ENCODE data around the gene HLA-DOB.

DNA sequence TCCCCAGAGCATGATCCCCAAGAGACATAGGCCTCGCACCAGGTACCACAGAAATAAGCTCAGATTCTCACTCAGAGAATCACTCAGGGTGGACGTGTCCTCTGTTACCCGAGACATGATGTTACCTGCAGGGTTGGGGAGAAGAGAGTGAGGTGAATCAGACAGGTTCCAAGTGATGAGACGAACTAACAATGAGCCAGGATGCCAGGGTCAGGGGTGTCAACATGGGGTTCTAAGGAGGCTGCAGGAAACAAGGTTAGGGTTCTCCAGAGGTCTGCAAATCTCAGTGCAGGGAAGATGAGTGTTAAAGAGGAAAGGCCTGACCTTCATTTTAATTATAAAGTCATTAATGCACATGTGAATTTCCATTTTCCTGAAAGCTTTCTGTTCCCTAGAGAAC lies 34.2 kb upstream of the HLA-DOB start:
- TF ChIP-seq, protein P1, sequence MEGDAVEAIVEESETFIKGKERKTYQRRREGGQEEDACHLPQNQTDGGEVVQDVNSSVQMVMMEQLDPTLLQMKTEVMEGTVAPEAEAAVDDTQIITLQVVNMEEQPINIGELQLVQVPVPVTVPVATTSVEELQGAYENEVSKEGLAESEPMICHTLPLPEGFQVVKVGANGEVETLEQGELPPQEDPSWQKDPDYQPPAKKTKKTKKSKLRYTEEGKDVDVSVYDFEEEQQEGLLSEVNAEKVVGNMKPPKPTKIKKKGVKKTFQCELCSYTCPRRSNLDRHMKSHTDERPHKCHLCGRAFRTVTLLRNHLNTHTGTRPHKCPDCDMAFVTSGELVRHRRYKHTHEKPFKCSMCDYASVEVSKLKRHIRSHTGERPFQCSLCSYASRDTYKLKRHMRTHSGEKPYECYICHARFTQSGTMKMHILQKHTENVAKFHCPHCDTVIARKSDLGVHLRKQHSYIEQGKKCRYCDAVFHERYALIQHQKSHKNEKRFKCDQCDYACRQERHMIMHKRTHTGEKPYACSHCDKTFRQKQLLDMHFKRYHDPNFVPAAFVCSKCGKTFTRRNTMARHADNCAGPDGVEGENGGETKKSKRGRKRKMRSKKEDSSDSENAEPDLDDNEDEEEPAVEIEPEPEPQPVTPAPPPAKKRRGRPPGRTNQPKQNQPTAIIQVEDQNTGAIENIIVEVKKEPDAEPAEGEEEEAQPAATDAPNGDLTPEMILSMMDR (IDR thresholded peaks at IDR 0.05 in 8 of 11, conservative IDR thresholded peaks at IDR 0.05 in 3 of 11): no peak
- no peak for TF ChIP-seq POLR2A (IDR thresholded peaks at IDR 0.05)

Data from spleen (tissue), 7 donors.